ENCODE data around the gene SOHLH1.

The SOHLH1 gene

GRCh38 chr9:135715056-135715595 is 15.8 kb upstream of the SOHLH1 start:
- Histone ChIP-seq H3K27me3 (ENCODE audit: low read depth, low read length) (no peaks in the 10 kb centered on the region), H3K4me3 (ENCODE audit: low read length) (no peak overlapping the region), H3K4me1 (ENCODE audit: low read length) (no peaks in the 10 kb centered on the region), H4K20me1 (ENCODE audit: insufficient read depth, low read length) (no peaks in the 10 kb centered on the region), H3K9ac (ENCODE audit: low read length) (no peak overlapping the region), H2AFZ (ENCODE audit: low read depth, low read length) (no peak overlapping the region), H3K4me2 (ENCODE audit: low read length) (no peak overlapping the region), H3K9me3 (ENCODE audit: insufficient read depth, low read length) (no peaks in the 10 kb centered on the region), H3K79me2 (ENCODE audit: low read length) (no peaks in the 10 kb centered on the region), H3K36me3 (replicated peaks; ENCODE audit: low read depth, low read length) (no peaks in the 10 kb centered on the region), H3K27ac (ENCODE audit: low read length) (no peak overlapping the region)
- TF ChIP-seq EZH2phosphoT487 (IDR thresholded peaks at IDR 0.05; ENCODE audit: low read depth) = no peak
- no peak for TF ChIP-seq CTCF (IDR thresholded peaks at IDR 0.05; ENCODE audit: low read depth, low read length)

GRCh38 chr9:135714242-135715055 is 15.2 kb upstream of the SOHLH1 start:
- no peak overlapping the region for H3K4me3 ChIP-seq (ENCODE audit: low read length)
- H3K27ac ChIP-seq (ENCODE audit: low read length) = no peak overlapping the region
- TF ChIP-seq CTCF (IDR thresholded peaks at IDR 0.05; ENCODE audit: low read depth, low read length) (no peak), EZH2phosphoT487 (IDR thresholded peaks at IDR 0.05; ENCODE audit: low read depth) (no peak)
- no peak overlapping the region for H2AFZ ChIP-seq (ENCODE audit: low read depth, low read length)
- no peaks in the 10 kb centered on the region for H3K36me3 ChIP-seq (replicated peaks; ENCODE audit: low read depth, low read length)
- no peak overlapping the region for H3K9ac ChIP-seq (ENCODE audit: low read length)
- no peaks in the 10 kb centered on the region for H3K4me1 ChIP-seq (ENCODE audit: low read length)
- no peaks in the 10 kb centered on the region for H3K79me2 ChIP-seq (ENCODE audit: low read length)
- no peaks in the 10 kb centered on the region for H3K27me3 ChIP-seq (ENCODE audit: low read depth, low read length)
- H4K20me1 ChIP-seq (ENCODE audit: insufficient read depth, low read length) = no peaks in the 10 kb centered on the region
- H3K9me3 ChIP-seq (ENCODE audit: insufficient read depth, low read length) = no peaks in the 10 kb centered on the region
- H3K4me2 ChIP-seq (ENCODE audit: low read length) = no peak overlapping the region

DNA sequence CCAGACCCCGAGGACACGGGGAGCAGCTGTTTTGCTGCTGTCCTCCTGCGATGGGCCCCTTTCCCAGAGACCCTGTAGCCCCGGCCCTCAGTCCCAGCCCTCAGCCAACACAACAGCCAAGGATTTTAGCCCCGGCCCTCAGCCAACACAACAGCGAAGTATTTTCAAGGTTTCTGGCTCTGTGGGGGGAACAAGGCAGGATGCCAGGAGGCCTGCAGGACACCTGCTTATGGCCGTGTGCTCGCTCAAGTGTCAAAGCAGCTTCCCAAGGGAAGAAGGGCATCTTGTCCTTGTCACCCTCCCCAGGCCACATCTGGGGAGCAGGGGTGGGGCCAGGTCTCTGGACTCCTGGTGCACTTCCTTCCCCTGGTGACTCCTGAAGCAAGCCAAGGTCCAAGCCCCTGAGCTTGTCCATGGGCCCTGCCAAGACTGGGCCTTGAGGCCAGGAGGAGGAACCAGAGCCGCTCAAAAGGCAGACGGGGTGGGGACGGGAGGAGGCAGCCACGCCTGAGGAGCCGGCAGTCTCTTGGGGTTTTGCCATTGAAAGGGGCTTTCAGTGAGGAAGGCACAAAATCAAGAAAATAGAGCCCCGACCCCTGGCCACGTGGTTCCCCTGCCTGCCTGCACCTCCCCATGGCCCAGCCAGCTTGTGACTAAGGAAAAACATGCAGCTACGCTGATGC is 13.5 kb upstream of the SOHLH1 start:
- Histone ChIP-seq H3K9ac (ENCODE audit: low read length) (no peak overlapping the region), H2AFZ (ENCODE audit: low read depth, low read length) (no peak overlapping the region), H3K9me3 (ENCODE audit: insufficient read depth, low read length) (no peaks in the 10 kb centered on the region), H3K4me3 (ENCODE audit: low read length) (no peak overlapping the region), H3K27ac (ENCODE audit: low read length) (no peak overlapping the region), H3K79me2 (ENCODE audit: low read length) (no peaks in the 10 kb centered on the region), H3K36me3 (replicated peaks; ENCODE audit: low read depth, low read length) (no peaks in the 10 kb centered on the region), H4K20me1 (ENCODE audit: insufficient read depth, low read length) (no peaks in the 10 kb centered on the region), H3K4me2 (ENCODE audit: low read length) (no peak overlapping the region), H3K4me1 (ENCODE audit: low read length) (no peaks in the 10 kb centered on the region), H3K27me3 (ENCODE audit: low read depth, low read length) (no peaks in the 10 kb centered on the region)
- no peak for TF ChIP-seq EZH2phosphoT487 (IDR thresholded peaks at IDR 0.05; ENCODE audit: low read depth)
- TF ChIP-seq CTCF (IDR thresholded peaks at IDR 0.05; ENCODE audit: low read depth, low read length) = no peak

GRCh38 chr9:135711881-135712280 is 12.6 kb upstream of the SOHLH1 start:
- no peak overlapping the region for H3K4me2 ChIP-seq (ENCODE audit: low read length)
- no peaks in the 10 kb centered on the region for H3K4me1 ChIP-seq (ENCODE audit: low read length)
- no peaks in the 10 kb centered on the region for H3K79me2 ChIP-seq (ENCODE audit: low read length)
- TF ChIP-seq EZH2phosphoT487 (IDR thresholded peaks at IDR 0.05; ENCODE audit: low read depth) (no peak), CTCF (IDR thresholded peaks at IDR 0.05; ENCODE audit: low read depth, low read length) (no peak)
- H3K4me3 ChIP-seq (ENCODE audit: low read length) = no peak overlapping the region
- no peak overlapping the region for H3K9ac ChIP-seq (ENCODE audit: low read length)
- no peaks in the 10 kb centered on the region for H4K20me1 ChIP-seq (ENCODE audit: insufficient read depth, low read length)
- H3K36me3 ChIP-seq (replicated peaks; ENCODE audit: low read depth, low read length) = no peaks in the 10 kb centered on the region
- H3K9me3 ChIP-seq (ENCODE audit: insufficient read depth, low read length) = no peaks in the 10 kb centered on the region
- H3K27me3 ChIP-seq (ENCODE audit: low read depth, low read length) = no peaks in the 10 kb centered on the region
- H2AFZ ChIP-seq (ENCODE audit: low read depth, low read length) = no peak overlapping the region
- no peak overlapping the region for H3K27ac ChIP-seq (ENCODE audit: low read length)
